AG08395 (cell line): ENCODE data around the gene PPIL1.
A peak's percentile ranks its signal among the peaks of the same experiment; 100 is the strongest.

Source experiments
- DNase-seq: peaks from one replicate; pipeline ENCODE4 v3.0.0; 2012; ENCODE audit warnings: mixed read lengths, low spot score

PPIL1 gene

DNA sequence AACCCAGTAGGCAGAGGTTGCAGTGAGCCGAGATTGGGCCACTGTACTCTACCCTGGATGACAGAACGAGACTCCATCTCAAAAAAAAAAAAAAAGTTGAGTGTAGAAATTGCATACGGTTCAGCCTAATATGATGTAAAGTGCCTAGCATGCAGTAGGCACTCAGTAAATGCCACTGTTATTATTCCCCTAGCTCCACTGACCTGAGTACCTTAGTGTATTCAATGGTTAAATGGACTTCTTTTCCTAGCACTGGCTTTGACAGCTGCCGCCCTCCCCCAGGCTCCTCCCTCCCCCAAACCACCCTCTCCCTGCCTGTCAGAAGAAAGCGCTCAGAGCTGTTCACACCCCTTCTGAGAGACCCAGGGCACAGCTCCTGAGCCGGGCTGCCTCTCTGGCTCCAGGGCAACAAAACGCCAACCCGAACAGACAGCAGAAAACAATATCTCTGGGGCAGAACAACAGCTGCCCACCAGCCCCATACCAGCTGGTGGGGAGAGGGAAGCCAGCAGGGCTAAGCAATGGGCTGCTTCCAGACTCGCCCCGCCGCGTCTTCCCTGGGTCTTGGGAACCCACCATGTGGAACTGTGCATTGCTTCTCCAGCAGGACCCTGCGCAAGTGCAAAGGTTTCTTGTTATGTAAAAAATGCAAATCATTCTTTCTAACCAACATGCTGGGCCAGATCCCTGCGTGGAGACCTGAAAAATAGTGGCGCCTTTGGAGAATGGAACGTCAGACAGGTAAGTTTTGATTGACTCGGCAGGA is 39.8 kb downstream of the PPIL1 start:
- DNase-seq = no peak

DNA sequence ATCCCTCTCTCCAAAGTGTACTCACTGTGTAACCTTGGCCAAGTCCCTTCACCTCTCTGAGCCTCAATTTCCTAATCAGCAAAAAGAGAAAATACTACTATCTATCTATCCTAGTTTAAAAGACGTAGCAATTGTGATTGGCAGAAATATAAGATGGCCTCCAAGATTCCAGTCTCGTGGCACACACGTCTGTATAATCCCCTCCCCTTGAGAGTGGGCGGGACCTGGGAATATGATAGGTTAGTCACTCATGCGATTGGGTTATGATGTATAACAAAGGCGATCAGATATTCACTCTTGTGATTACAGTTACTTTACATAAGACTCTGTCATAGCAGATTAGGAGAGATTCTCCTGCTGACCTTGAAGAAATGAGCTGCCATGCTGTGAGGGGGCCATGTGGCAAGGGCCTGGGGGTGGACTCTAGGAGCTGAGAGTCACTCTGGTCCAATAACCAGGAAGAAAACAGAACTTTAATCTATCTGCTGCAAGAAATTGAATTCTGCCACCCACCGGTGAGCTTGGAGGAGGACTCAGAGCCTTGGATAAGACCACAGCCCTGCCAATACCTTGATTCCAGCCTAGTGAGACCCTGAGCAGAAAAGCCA is 41.3 kb downstream of the PPIL1 start:
- no peak for DNase-seq

DNA sequence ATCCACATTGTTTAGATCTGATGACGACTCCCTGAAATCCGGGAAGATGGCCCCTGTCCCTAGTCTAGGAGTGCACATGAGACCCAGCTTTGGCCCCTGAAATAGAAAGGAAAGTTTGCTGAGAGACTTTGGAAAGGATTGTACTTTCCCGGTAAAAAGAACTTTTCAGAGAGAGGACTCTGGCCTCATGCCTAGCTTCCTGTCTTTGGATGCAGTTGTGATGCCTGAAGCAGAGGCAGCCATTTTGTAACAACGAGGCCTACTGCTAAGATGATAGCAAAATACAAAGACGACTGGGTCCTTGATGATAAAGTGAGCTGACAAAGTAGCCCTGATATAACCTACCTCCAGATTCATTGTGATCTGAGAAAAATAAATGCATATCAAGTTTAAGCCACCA is 42.3 kb downstream of the PPIL1 start:
- DNase-seq = no peak

DNA sequence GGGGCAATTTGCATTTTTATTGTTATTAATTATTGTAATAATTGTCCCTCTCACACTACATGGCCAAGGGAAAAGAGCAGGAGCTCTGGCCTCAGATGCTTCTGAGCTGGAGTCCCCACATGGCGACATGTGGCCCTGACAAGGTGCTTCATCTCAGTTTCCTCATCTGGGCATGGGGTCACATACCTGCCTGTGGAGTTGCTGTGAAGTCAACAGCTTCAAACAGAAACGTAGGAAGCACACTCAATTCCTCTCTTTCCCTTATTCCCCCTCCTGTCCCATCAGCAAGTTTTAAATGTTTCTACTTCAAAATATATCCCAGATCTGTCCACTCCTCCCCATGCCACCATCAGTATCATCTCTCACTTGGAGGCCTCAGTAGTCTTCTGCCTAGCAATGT is 44.0 kb downstream of the PPIL1 start:
- DNase-seq = no peak

DNA sequence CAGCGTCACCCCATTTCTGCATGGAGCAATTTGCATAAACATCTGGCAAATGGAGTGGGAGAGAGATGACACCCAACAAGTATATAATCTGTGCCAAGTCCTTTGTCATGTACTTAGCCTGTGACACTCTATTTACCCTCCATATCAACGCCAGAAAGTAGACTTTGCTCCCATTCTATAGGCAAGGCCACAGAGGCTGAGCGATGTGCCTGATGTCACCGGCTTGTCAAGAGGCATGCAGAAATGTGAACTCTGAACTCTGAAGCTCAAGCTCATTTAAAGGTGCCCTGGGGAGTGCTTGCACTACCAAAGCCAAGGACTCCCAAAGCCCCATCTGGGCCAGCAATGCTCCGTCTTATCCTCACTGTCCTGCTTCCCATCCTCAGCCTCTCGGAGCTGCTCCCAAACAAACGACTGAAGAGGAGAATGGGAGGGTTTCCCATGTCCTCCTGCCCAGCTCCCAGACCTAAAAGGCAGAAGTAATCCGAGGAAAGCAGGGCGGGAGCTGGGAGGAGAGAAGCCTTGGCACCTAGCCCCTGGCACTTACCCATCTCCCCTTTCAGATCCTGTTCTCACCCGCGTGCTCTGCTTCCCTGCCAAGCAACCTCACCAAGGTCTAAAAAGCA is 44.6 kb downstream of the PPIL1 start:
- no peak for DNase-seq

DNA sequence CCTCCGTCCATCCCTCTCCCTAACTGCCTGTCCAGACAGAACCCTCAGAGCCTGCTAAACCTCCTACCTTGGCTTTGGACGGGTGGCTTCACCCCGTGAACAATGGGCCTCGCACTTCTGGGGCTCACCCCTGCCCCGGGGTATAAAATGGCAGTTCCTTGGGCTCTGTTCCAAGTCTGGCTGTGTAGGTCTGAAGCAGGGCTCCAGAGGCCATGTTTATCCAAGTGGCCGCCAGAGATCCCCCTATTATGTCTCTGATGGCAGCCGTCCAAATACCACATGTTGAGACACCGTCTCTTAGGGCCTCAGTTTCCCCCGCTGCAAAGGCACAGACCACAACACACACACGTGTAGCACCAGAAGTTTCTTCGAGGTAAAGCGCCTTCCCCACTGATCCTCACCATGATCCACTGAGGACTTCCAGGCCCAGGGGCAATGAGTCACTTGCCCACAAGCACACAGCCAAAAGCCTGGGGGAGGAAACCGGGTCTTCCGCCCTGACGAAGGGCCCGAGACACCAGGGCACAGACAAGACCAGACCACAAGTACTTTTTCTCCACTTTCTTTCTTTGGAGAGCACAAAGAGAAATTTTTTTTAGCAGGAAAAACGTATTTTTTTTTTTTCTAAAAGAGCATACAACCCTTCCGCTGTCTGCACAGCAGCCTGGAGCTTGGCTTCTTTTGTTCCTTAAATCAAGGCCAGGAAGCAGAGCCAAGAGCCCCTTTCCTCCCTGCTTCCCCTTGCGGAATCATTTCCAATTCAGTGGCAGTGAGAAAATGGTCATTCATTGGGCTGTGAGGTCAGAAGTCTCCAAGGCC is 47.1 kb downstream of the PPIL1 start:
- DNase-seq = peak; percentile 72

DNA sequence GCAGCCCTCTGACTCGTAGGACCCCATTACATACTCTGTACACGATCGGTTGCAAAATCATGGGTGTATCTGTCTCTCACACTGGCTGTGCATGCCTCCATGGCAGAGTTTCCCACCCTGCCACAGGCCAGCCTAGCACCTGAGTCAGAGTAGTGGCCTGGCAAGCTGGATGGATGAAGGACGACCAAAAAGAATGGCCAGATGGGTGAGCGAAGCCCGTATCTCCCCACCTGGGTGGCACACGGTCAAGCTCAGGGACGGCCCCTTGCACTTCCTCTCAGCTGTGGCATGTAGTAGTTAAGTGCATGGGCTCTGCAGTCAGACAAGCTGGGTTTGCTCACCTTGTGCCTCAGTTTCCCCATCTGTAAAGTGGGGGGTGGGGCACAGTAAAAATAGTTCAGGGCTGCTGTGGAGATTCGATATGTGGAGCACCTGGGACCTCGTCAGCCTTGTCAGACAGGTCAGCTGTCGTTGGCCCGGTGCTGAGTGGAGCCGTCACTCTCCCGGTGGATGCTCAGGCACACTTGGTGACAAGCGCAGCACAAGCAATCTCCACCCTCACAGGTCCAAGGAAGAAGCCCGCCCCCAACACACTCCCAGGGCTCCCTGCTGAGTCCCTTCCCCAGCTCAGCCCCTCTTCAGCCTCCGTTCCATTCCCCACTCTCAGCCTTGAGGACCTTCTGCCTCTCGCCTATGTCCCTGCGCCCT is 47.9 kb downstream of the PPIL1 start:
- DNase-seq = no peak

DNA sequence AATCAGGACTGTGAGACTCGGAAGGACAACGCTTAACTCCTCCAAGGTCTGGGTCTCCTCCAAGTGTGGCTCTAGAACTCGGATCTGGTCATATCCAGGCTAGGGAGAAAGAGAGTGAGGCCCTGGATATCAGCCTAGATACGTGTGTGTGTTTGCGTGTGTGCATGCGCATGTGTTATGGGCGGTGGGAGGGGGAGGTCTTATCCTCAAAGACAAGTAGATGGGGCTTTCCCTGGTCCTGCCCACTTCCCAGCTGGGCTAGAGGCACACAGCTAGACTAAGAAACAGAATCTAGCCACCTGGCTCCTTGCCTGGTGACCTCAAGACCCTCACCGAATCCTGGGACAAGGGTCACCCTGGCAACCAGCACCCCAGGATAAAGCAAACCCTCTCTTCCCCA is 48.6 kb downstream of the PPIL1 start:
- no peak for DNase-seq

DNA sequence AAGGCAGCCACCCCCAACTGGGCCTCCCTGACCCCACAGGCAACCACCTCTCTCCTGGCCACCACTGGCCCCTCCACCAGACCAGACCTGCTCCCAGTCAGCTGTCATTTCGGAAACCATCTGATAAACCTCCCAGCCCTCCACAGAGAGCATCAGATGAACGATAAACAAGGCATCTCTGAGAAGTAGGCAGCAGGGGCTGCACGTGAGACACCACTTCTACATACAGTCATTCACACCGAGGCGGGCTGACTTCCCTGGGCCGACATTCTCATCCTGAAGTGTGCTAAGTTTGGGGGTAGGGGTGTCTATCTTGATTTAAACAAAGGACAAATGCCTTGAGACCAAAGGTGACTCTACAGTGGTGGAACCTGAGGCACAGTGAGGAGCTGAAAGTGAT is 49.2 kb downstream of the PPIL1 start:
- no peak for DNase-seq

DNA sequence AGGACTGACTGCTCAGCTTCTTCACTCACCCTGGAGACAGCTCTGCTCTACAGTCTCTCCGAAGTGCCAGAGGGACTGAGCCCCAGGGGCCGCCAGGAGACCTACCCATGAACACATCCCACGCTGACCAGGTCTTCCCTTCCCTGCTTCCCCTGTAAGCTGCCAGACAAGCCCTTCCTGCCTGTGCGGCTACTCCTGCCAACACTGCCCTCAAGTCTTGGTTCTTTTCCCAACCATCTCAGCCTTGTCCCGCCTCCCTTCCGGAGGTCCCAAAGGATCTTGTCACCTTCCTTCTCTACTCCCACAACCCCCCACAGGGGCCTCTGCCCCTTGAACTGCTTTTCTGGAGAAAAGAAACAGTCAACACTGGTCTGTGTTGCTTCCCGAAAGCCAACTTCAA is 50.4 kb downstream of the PPIL1 start:
- DNase-seq = no peak

DNA sequence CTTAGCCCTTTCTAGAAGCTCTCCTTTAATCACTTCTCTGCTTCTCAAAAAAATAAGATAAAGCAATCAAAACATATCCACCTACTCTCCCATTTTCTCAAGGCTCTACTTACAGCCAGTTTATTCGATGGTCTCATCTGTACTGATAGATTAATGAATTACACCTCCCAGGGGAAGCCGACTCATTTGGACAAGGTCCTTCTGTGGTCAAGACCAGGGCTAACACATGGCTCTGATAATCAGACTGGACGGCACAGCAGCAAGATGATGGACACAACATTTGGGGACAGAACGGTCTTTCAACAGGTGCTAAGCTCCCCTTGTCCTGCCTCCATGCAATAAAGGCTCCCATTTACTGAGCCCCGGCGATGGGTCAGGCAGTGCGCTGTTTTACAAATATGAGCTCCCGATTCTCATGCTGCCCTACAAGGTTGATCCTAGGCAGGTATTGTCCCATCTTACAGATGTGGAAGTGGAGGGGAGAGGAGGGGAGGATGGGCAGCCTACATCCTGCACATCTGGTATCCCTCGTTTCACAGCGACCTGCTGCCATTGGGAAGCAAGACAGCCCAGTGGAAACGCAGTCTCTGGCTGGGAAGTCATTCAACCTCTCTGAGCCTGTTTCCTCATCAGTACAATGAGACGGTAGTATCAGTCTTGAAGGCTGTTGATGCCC is 51.0 kb downstream of the PPIL1 start:
- no peak for DNase-seq

DNA sequence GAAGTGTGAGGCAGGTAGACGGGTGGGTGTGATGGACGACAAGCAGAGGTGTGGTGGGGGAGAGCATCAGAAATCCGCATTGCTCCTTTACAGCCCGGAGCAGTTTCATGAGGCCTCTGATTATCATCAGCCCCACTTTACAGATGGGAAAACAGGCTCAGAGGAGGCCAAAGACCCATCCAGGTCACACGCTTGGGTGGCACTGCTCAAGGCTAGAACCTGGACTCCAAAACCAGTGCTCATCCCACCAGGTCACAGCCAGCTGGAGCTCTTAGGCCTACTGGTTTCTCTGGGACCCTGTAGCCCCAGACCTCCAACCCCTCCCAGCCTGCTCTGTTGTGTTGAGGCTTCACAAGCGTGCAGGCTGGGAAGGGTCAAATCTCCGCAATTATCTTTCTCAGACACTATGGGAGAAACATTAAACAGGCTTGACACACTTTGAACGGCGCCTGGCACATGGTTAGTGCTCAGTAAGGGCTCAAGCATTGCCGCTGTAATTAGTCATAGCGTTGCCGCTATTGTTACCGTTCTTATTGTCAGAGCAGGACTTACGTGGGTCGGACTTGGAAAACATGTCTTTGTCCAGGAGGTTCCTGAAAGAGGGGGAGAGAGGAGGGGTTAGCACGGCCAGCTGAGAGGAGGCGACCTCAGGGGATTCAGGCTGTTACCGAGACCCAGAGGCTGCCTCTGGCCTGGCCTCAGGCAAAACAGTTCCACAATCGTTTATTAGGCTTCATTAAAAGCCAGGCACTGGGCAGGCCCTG is 51.9 kb downstream of the PPIL1 start:
- DNase-seq = no peak

DNA sequence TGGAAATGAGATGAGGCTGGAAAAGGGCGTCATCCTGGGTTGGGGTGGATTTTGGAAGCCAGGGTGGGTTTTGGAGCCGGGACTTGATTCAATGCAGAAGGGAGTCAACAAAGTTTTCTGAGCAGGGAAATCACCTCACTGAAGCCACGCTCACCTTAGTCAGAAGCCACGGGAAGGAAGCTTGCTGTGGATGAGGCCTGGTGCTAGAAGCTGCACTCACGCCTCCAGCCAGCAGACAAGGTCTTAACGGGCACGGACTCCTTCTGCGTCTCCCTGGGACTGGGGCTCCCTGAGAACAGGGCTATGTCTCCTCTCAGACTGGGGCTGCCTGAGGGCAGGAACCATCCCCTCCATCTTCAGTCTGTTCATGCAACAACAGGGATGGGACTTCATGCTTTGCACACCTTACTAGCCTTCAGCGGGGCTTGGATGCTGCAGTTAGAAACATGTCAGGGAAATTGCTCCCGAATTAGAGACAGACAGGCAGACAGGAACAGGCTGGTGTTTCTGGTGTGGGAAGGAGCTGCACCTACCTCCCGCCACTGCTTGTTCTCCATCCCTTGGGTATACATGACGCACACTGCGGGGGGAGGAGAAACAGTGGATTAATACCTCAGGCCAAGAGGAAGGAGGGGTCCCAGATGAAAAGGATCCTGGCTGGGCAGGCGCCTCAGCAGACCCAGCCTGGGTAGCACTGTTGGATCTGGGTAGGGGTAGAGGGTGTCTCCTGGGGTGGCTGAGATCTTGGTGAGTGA is 52.8 kb downstream of the PPIL1 start:
- no peak for DNase-seq

DNA sequence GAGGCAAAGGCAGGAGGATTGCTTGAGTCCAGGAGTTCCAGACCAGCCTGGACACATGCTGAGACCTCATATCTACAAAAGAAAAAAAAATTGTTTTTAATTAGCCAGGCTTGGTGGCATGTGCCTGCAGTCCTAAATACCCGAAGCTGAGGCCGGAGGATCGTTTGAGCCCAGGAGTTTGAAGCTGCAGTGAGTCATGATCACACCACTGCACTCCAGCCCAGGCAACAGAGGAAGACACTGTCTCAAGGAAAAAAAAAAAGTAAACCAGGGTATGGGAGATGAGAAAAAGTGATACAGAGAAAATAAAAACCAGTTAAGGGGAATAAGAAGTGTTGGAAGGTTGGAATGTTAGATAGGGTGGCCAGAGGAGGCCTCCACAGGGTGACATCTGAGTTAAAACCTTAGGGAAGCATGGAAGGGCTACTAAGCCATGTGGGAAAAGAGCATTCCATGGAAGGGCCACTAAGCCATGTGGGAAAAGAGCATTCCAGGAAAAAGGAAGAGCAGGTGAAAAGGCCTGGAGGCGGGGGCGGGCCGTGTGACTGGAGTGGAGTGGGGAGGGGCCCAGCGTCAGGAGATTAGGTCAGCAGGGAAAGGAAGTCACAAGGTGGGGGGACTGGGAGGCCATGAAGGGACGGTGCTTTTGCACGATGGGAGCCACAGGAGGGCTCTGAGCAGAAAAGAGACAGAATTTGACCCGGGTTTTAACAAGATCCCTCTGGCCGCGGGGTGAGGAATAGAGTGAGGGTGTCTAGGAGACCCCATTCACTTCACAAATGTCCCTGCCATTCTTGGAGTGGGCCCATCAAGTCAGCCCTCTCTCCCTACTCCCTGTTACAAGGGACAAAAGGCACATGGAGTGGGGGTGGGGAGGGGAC is 53.7 kb downstream of the PPIL1 start:
- no peak for DNase-seq

DNA sequence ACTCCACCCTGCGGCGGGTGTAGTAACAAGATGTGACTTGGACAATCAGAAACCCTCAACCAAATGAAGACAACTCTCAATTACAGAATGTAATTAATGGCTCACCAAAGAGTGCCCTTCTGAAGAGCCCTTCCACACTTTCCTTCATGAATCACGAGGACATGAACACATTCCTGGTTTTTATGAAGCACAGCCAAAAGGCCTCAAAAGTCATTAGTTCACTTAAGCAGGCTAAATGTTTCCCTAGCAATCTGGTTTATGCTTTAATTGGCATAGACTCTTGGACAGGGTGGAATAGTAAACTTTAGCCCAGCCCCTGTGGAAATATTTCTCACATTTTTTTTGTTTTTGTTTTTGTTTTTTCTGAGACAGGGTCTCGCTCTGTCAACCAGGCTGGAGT is 55.8 kb downstream of the PPIL1 start:
- no peak for DNase-seq

DNA sequence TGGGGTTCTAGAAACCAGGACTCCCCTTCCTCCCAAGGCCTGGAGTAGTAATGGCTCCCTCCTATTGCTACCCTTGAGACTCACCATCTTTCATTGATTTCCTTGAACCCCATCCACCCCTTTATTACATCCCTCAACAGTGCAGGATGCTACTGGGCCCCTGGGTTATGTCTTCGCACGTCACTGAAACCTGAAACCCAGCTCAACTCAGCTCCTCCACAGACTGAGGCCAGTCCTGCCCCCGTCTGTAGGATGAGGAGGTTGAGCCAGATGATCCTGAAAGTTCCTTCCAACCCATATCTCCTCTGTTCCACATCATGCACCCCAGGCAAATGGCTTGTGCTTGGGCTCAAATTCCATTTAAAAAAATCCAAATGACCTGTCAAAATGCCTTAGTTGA is 56.8 kb downstream of the PPIL1 start:
- DNase-seq = no peak

DNA sequence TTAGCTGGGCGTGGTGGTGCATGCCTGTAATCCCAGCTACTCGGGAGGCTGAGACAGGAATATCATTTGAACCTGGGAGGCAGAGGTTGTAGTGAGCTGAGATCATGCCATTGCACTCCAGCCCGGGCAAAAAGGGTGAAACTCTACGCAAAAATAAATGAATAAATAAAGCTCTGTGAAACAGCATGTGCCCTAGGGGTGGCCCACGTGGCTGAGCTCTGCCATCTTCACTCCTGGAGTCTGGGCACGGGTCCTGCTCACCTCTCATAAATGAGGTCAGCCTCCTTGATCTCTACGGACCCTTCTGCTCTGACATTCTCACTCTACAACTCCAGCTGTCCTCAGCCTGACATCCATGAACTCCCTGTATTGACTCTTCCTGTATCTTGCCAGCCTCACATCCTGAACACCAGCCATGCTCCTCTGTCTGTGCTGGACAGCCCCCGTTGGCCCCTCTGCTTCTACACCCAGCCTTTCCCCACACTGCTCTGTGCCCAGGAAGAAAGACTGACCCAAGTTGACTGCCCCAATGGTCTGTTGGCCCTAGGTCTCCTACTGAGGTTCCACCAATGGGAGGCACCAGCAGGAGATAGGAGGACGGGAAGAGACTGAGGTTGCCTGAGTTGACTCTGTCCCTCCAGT is 57.3 kb downstream of the PPIL1 start:
- DNase-seq = no peak

DNA sequence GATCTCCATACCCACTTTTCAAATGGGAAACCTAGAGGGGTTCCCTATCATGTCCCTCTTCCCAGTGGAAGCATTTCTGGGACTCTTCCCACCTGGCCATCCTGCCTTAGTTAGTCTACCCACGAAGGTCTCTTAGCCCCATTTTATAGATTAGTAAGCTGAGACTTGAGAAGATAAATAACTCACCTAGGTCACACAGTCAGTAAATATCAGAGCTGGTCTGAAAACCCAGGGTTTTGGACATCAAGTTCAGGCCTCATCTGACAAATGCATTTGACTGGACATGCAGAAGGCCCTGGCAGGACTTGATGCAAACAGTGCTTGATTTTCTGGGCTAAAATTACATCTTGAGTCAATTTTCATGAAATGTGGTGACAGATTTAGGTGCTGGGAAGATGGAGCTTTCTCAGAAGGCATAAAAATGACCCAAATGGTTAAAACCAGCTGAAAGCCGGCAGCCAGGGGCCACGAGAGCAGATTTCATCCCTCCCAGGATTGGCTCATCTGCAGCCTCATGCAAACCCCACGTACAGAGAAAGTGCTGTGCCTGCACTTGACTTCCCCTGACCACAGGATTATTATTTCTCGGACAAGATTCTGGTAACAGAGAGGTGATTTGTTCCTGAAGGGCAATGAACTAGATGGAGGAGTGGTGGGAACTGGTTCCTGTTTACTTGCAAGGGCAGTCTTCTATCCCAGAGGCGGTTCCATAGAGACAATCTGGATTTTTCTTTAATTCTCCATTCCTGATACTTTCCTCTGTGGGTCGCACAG is 58.5 kb downstream of the PPIL1 start:
- no peak for DNase-seq
